Inferior parietal cortex (tissue), 1 donor: ENCODE data around the gene MROH7.
"Not testable (repeated sequence)": the region's sequence is repeated elsewhere in the genome, so short reads cannot be mapped to it uniquely, and the experiment has no call there.

Source experiments
- DNase-seq: peaks from one replicate; pipeline ENCODE4 v3.0.0-alpha.2; 2016; ENCODE audit errors: extremely low spot score

Gene MROH7

GRCh38 chr1:54610048-54610447 is 31.5 kb upstream of the MROH7 start:
- DNase-seq = no peak

GRCh38 chr1:54610601-54611580 is 30.7 kb upstream of the MROH7 start:
- DNase-seq = no peak

- no peak for DNase-seq
Measured at GRCh38 chr1:54611621-54612020, 30.0 kb upstream of the MROH7 start.

GRCh38 chr1:54614024-54614423 is 27.6 kb upstream of the MROH7 start:
- DNase-seq = no peak

GRCh38 chr1:54614563-54614962 is 27.0 kb upstream of the MROH7 start:
- no peak for DNase-seq

GRCh38 chr1:54615531-54616279 is 25.9 kb upstream of the MROH7 start:
- DNase-seq = no peak

- no peak for DNase-seq
Measured at GRCh38 chr1:54619749-54620148, 21.8 kb upstream of the MROH7 start.

- no peak for DNase-seq
Measured at GRCh38 chr1:54623216-54624007, 18.2 kb upstream of the MROH7 start, which contains the start of gene FAM151A. FAM151A (minus strand) TSS chr1:54623525; CDS start chr1:54623395, 130 bp downstream.

- DNase-seq = no peak
Measured at GRCh38 chr1:54624466-54625464, 16.8 kb upstream of the MROH7 start.

- DNase-seq = no peak
Measured at GRCh38 chr1:54627196-54627595, 14.4 kb upstream of the MROH7 start.

- not testable (repeated sequence) for DNase-seq
Measured at GRCh38 chr1:54635804-54636203, 5.8 kb upstream of the MROH7 start.

- DNase-seq = not testable (repeated sequence)
Measured at GRCh38 chr1:54636461-54637446, 4.8 kb upstream of the MROH7 start.

GRCh38 chr1:54640361-54640760 is 1.2 kb upstream of the MROH7 start:
- no peak for DNase-seq

GRCh38 chr1:54643736-54644135 is 2.1 kb downstream of the MROH7 start:
- no peak for DNase-seq

- no peak for DNase-seq
Measured at GRCh38 chr1:54645806-54646676, 4.5 kb downstream of the MROH7 start.

- no peak for DNase-seq
Measured at GRCh38 chr1:54649130-54649898, 7.7 kb downstream of the MROH7 start.

GRCh38 chr1:54649921-54650320 is 8.3 kb downstream of the MROH7 start:
- no peak for DNase-seq

- no peak for DNase-seq
Measured at GRCh38 chr1:54650417-54650816, 8.8 kb downstream of the MROH7 start.
